Keratinocyte (primary cell): ENCODE measurements around the gene SERP2. TPM values are rescaled to one million over a fixed set of nuclear protein-coding genes. Genes with fewer than 3 reads are reported as not detected.
"Not testable (repeated sequence)": the region's sequence is repeated elsewhere in the genome, so short reads cannot be mapped to it uniquely, and the experiment has no call there.

Experiments used
- DNase-seq: peaks from one replicate; pipeline ENCODE4 v3.0.0-alpha.2; 2011; ENCODE audit warnings: low read depth, missing footprints, low spot score
- FAIRE-seq: peaks from 2 replicates; lab custom pipeline; 2011; peaks lifted over from hg19 to GRCh38; lab: Jason Lieb, UNC
- H2AFZ ChIP-seq: 2 replicates; pipeline ENCODE4 v1.6.0; 2012; ENCODE audit warnings: low read length, control low read depth, inconsistent platforms; ENCODE audit not compliant: control insufficient read depth
- H3K27ac ChIP-seq: 2 replicates; pipeline ENCODE4 v1.5.1; 2011; ENCODE audit warnings: low read length; ENCODE audit not compliant: control insufficient read depth, insufficient read depth
- H3K27me3 ChIP-seq: 3 replicates; pipeline ENCODE4 v1.6.0; 2011; ENCODE audit warnings: low read length; ENCODE audit not compliant: control insufficient read depth, insufficient read depth; ENCODE audit errors: extremely low read depth
- H3K36me3 ChIP-seq, 2 experiments: 2 replicates in 1 of 2; 3 replicates in 1 of 2; pipeline ENCODE4 v1.5.1; 2011; ENCODE audit warnings: low read length in 2 of 2, mild to moderate bottlenecking in 1 of 2; ENCODE audit not compliant: control insufficient read depth in 2 of 2, insufficient read depth in 2 of 2; ENCODE audit errors: extremely low read depth in 1 of 2
- H3K4me1 ChIP-seq: 3 replicates; pipeline ENCODE4 v1.5.1; 2011; ENCODE audit warnings: low read length; ENCODE audit not compliant: control insufficient read depth, insufficient read depth; ENCODE audit errors: extremely low read depth
- H3K4me2 ChIP-seq: 3 replicates; pipeline ENCODE4 v1.6.0; 2011; ENCODE audit warnings: low read depth, low read length; ENCODE audit not compliant: control insufficient read depth, insufficient read depth; ENCODE audit errors: extremely low read depth
- H3K4me3 ChIP-seq, 3 experiments: fragments of 200-600 bp in 1 of 3; sonication (generic) in 1 of 3; 2 replicates in 2 of 3; 3 replicates in 1 of 3; pipeline ENCODE4 v1.5.1; 2011 to 2016; ENCODE audit warnings: low read length in 3 of 3, mild to moderate bottlenecking in 3 of 3, control low read depth in 2 of 3, inconsistent platforms in 1 of 3, low read depth in 1 of 3, mixed read lengths in 1 of 3, mixed run types in 1 of 3, moderate library complexity in 1 of 3; ENCODE audit not compliant: control insufficient read depth in 2 of 3, insufficient read depth in 2 of 3; ENCODE audit errors: extremely low read depth in 1 of 3
- H3K79me2 ChIP-seq: 2 replicates; pipeline ENCODE4 v1.6.0; 2012; ENCODE audit warnings: low read length; ENCODE audit not compliant: control insufficient read depth, insufficient read depth
- H3K9ac ChIP-seq: 3 replicates; pipeline ENCODE4 v1.6.0; 2011; ENCODE audit warnings: low read length; ENCODE audit not compliant: control insufficient read depth, insufficient read depth; ENCODE audit errors: extremely low read depth
- H3K9me1 ChIP-seq: 3 replicates; pipeline ENCODE4 v1.6.0; 2011; ENCODE audit warnings: low read length; ENCODE audit not compliant: control insufficient read depth, insufficient read depth; ENCODE audit errors: extremely low read depth
- H3K9me3 ChIP-seq: 2 replicates; pipeline ENCODE4 v1.5.1; 2012; ENCODE audit warnings: low read depth, low read length; ENCODE audit not compliant: control insufficient read depth
- H4K20me1 ChIP-seq: 3 replicates; pipeline ENCODE4 v1.6.0; 2011; ENCODE audit warnings: low read length; ENCODE audit not compliant: control insufficient read depth, insufficient read depth; ENCODE audit errors: extremely low read depth
- CTCF ChIP-seq, 3 experiments: IDR thresholded peaks in 1 of 3; conservative IDR thresholded peaks in 1 of 3; optimal IDR thresholded peaks in 1 of 3; 2 replicates in 2 of 3; 3 replicates in 1 of 3; pipeline versions ENCODE3 to v1.5.1; 2011; ENCODE audit warnings: low read length in 3 of 3, mild to moderate bottlenecking in 3 of 3, moderate library complexity in 2 of 3, control low read depth in 1 of 3, inconsistent platforms in 1 of 3; ENCODE audit not compliant: insufficient read depth in 2 of 3; ENCODE audit errors: extremely low read depth in 1 of 3
- EZH2 ChIP-seq: IDR thresholded peaks from one replicate; pipeline ENCODE4 v1.6.1; 2012; ENCODE audit warnings: inconsistent platforms, mild to moderate bottlenecking, low read length, moderate library complexity
- dilution Hi-C: fragments of 300-500 bp; cut with MboI; formaldehyde crosslinking; loops from one replicate; pipeline ENCODE4 v1.7.0; 2020; ENCODE audit warnings: low sequenced_read_pairs; ENCODE audit not compliant: extremely low pct_ligation_motif_present
- polyA minus RNA-seq, 3 experiments: library from RNA; depleted of rRNA, polyadenylated mRNA; stranded (reverse); fragments of >200 nt; gene quantifications; 1 replicate in 1 of 3; 2 replicates in 1 of 3; 3 replicates in 1 of 3; pipeline ENCODE4 v1.2.3, GENCODE V29; 2011
- polyA plus RNA-seq, 5 experiments: library from polyadenylated mRNA; depleted of rRNA in 3 of 5; stranded (reverse) in 3 of 5; stranded (forward) in 1 of 5; unstranded in 1 of 5; fragments of >200 nt; gene quantifications; 1 replicate in 1 of 5; 2 replicates in 3 of 5; 3 replicates in 1 of 5; pipeline versions ENCODE4 v1.2.1 to v1.2.3, GENCODE V29; 2011 to 2012; ENCODE audit warnings: missing spikeins in 2 of 5, low read depth in 1 of 5, low replicate concordance in 1 of 5

The SERP2 gene
- 0.45 to 0.88 TPM (median 0.66 TPM) in 3 replicates for polyA plus RNA-seq
- not detected for polyA plus RNA-seq (2011; ENCODE audit: low read depth)
- polyA plus RNA-seq (2011; cell fraction: cytosol; rRNA removed) = 0.34 and 0.55 TPM in 2 replicates
- polyA plus RNA-seq (2011; cell fraction: nucleus; rRNA removed) = 0.40 and 1.7 TPM in 2 replicates
- 0.30 and 0.45 TPM in 2 replicates for polyA plus RNA-seq (2012; ENCODE audit: low replicate concordance)
- polyA minus RNA-seq = not detected in 3 replicates
- polyA minus RNA-seq (2011; cell fraction: cytosol; rRNA and poly(A)+ RNA removed) = not detected
- not detected in 2 replicates for polyA minus RNA-seq (2011; cell fraction: nucleus; rRNA and poly(A)+ RNA removed)

- DNase-seq = no peak
- dilution Hi-C loops = no loop called here
- H3K27ac ChIP-seq = no peak within 1 kb of the TSS
- TF ChIP-seq CTCF (optimal IDR thresholded peaks at IDR 0.05 in 1 of 3, IDR thresholded peaks at IDR 0.05 in 1 of 3, conservative IDR thresholded peaks at IDR 0.05 in 1 of 3; ENCODE audit: extremely low read depth in 1 of 3, insufficient read depth in 2 of 3, low read length in 3 of 3) (no peak), EZH2 (no peak)
- no peaks in the 10 kb centered on the region for H3K36me3 ChIP-seq
- no peaks in the 10 kb centered on the region for H3K4me1 ChIP-seq
- peak within 1 kb of the TSS; percentile 41 for H3K9ac ChIP-seq
- no peaks in the 10 kb centered on the region for H4K20me1 ChIP-seq
- H3K9me3 ChIP-seq = no peaks in the 10 kb centered on the region
- H3K4me2 ChIP-seq = peak within 1 kb of the TSS; percentile 67
- peak within 1 kb of the TSS; percentile 10 to 59 (median 25) for H3K4me3 ChIP-seq
- no peaks in the 10 kb centered on the region for H3K27me3 ChIP-seq
- H3K9me1 ChIP-seq = no peaks in the 10 kb centered on the region
- FAIRE-seq = no peak
- H3K79me2 ChIP-seq = no peaks in the 10 kb centered on the region
- peak within 1 kb of the TSS; percentile 60 for H2AFZ ChIP-seq
Measured at GRCh38 chr13:44373601-44374347, at the start of gene SERP2. Gene SERP2, plus strand, starts transcription at chr13:44373824. Its CDS starts 202 bp downstream, at chr13:44374026.

- Histone ChIP-seq H3K9ac (no peak overlapping the region), H3K27me3 (no peaks in the 10 kb centered on the region), H3K4me3 (no peak overlapping the region), H2AFZ (no peak overlapping the region), H3K9me3 (no peaks in the 10 kb centered on the region), H3K9me1 (no peaks in the 10 kb centered on the region), H3K79me2 (no peaks in the 10 kb centered on the region), H4K20me1 (no peaks in the 10 kb centered on the region), H3K4me2 (no peak overlapping the region), H3K36me3 (no peaks in the 10 kb centered on the region), H3K27ac (no peak overlapping the region), H3K4me1 (peaks cover 14% of the 10 kb centered on the region)
- TF ChIP-seq EZH2 (no peak), CTCF (optimal IDR thresholded peaks at IDR 0.05 in 1 of 3, IDR thresholded peaks at IDR 0.05 in 1 of 3, conservative IDR thresholded peaks at IDR 0.05 in 1 of 3; ENCODE audit: extremely low read depth in 1 of 3, insufficient read depth in 2 of 3, low read length in 3 of 3) (no peak)
- DNase-seq = no peak
- dilution Hi-C loops = no loop called here
- FAIRE-seq = no peak
Measured at GRCh38 chr13:44326961-44327360, 46.7 kb upstream of the SERP2 start.

GRCh38 chr13:44329041-44329440 lies 44.6 kb upstream of the SERP2 start:
- H3K4me3 ChIP-seq, H3K79me2 ChIP-seq, H3K4me2 ChIP-seq, H2AFZ ChIP-seq, H3K27ac ChIP-seq, dilution Hi-C loops, H3K9me3 ChIP-seq, H3K36me3 ChIP-seq, H3K27me3 ChIP-seq, H3K4me1 ChIP-seq, H3K9me1 ChIP-seq, H4K20me1 ChIP-seq, H3K9ac ChIP-seq, DNase-seq, FAIRE-seq: not testable (repeated sequence)
